ENCODE data around the gene POLR2M. TPM values are rescaled to one million over a fixed set of nuclear protein-coding genes. Genes with fewer than 3 reads are reported as not detected.
A peak's percentile ranks its signal among the peaks of the same experiment; 100 is the strongest.

Gene POLR2M
- total RNA-seq, 1 experiment from 2014 or later, result 53.9 TPM

DNA sequence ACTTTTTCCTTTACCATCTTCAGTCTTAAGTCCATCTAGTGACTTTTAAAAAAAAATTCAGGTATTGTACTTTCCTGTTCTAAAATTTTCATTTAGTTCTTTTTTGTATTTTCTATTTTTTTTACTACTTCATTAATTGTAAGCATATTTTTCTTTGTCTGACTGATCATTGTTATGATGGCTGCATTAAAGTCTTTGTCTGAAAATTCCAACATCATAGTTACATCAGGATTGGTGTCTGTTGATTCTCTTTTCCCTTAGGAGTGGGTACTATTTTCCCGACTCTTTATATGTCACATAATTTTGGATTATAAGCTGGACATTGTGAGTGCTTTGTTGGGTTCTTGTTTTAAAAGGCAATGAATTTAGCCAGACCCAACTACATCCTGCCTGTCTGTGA is 34.9 kb upstream of the POLR2M start:
- no peaks in the 10 kb centered on the region for H3K36me3 ChIP-seq (ENCODE audit: low read depth)
- no peak overlapping the region for H2AFZ ChIP-seq
- H3K4me3 ChIP-seq, result no peak overlapping the region
- no TSS peak for BruUV-seq (replicated peaks)
- H3K27me3 ChIP-seq (ENCODE audit: insufficient read depth, low read depth), result no peaks in the 10 kb centered on the region
- no peak overlapping the region for H3K27ac ChIP-seq
- H3K4me2 ChIP-seq, result no peak overlapping the region
- no peak for TF ChIP-seq CTCF (conservative IDR thresholded peaks at IDR 0.05)
- TF ChIP-seq EZH2 (IDR thresholded peaks at IDR 0.05; ENCODE audit: low read depth), result no peak
- H3K9me3 ChIP-seq (ENCODE audit: insufficient read depth, low read depth), result no peaks in the 10 kb centered on the region
- intact Hi-C loops (cut with micrococcal nuclease; ENCODE audit: unreplicated experiment), result no loop called here
- no peaks in the 10 kb centered on the region for H3K79me2 ChIP-seq (ENCODE audit: low read depth)
- DNase-seq, result no peak
- peaks cover 8% of the 10 kb centered on the region for H3F3A ChIP-seq (ENCODE audit: insufficient read depth, low read depth)
- H4K20me1 ChIP-seq (ENCODE audit: insufficient read depth), result no peaks in the 10 kb centered on the region
- peaks cover 17% of the 10 kb centered on the region for H3K4me1 ChIP-seq (replicated peaks; ENCODE audit: insufficient read depth)
- no peaks in the 10 kb centered on the region for H3K9me2 ChIP-seq (ENCODE audit: insufficient read depth)
- POLR2A ChIA-PET (ENCODE audit: unreplicated experiment), result no interaction called here
- CTCF ChIA-PET, result no interaction called here

DNA sequence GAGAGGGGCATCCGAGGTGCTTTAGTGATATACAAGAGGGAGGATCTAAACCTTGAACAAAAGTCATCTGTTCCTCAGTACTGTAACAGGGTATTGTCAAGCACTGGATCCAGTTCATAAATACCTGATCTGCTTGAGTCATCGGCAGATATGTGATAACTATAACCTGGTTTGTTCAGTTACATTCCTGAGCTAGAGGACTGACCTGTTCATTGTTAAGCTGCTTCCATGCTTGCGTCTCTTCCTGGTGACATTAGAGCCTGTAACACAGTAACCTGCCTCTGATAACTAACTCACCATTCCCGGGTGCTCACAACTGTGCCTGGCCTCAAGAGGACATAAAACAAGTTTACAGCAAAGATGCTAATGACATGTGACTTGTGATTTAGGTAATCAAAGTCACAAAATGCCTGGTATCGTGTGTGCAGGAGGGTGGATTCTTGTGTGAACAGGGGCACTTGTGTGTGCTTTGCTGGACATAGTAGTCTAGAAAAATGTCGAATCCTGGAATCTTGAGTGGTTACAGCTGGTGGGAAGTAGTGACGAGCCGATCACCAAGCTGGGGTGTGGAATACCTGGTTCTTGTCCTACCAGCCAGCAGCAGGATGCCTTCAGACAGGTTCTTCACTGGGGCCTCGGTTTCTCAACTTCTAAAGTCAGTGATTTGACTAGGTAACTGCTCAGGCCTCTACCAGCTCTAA is 30.9 kb upstream of the POLR2M start:
- Histone ChIP-seq H3K4me3 (no peak overlapping the region), H3K4me1 (replicated peaks; ENCODE audit: insufficient read depth) (peaks cover 17% of the 10 kb centered on the region), H3K79me2 (ENCODE audit: low read depth) (no peaks in the 10 kb centered on the region), H3F3A (ENCODE audit: insufficient read depth, low read depth) (peaks cover 8% of the 10 kb centered on the region), H3K36me3 (ENCODE audit: low read depth) (no peaks in the 10 kb centered on the region), H3K27me3 (ENCODE audit: insufficient read depth, low read depth) (no peaks in the 10 kb centered on the region), H3K9me2 (ENCODE audit: insufficient read depth) (no peaks in the 10 kb centered on the region), H3K4me2 (peak overlapping the region; percentile 54), H4K20me1 (ENCODE audit: insufficient read depth) (no peaks in the 10 kb centered on the region), H2AFZ (no peak overlapping the region), H3K9me3 (ENCODE audit: insufficient read depth, low read depth) (no peaks in the 10 kb centered on the region), H3K27ac (peak overlapping the region; percentile 24; the same call in 1 of the 2 replicates)
- ChIA-PET CTCF (no interaction called here), POLR2A (ENCODE audit: unreplicated experiment) (interaction anchor here (0.5 to 0.9 kb wide), 2 partner anchors 31 to 32 kb away, joined by 3 to 5 read pairs; partner anchors contain the start of gene POLR2M)
- TF ChIP-seq EZH2 (IDR thresholded peaks at IDR 0.05; ENCODE audit: low read depth) (no peak), CTCF (conservative IDR thresholded peaks at IDR 0.05) (no peak)
- no TSS peak for BruUV-seq (replicated peaks)
- DNase-seq, result peak; percentile 32 to 88
- intact Hi-C loops (cut with micrococcal nuclease; ENCODE audit: unreplicated experiment), result loop anchor here (1.0 kb wide), 1 partner anchor 31 kb away; the partner anchor contains the start of gene POLR2M

- peaks cover 17% of the 10 kb centered on the region for H3K4me1 ChIP-seq (replicated peaks; ENCODE audit: insufficient read depth)
- no TSS peak for BruUV-seq (replicated peaks)
- no peaks in the 10 kb centered on the region for H3K79me2 ChIP-seq (ENCODE audit: low read depth)
- POLR2A ChIA-PET (ENCODE audit: unreplicated experiment), result no interaction called here
- TF ChIP-seq EZH2 (IDR thresholded peaks at IDR 0.05; ENCODE audit: low read depth) (no peak), CTCF (conservative IDR thresholded peaks at IDR 0.05) (no peak)
- H3K27ac ChIP-seq, result no peak overlapping the region
- no peak for DNase-seq
- H3K9me2 ChIP-seq (ENCODE audit: insufficient read depth), result no peaks in the 10 kb centered on the region
- H3F3A ChIP-seq (ENCODE audit: insufficient read depth, low read depth), result peaks cover 8% of the 10 kb centered on the region
- H3K36me3 ChIP-seq (ENCODE audit: low read depth), result no peaks in the 10 kb centered on the region
- intact Hi-C loops (cut with micrococcal nuclease; ENCODE audit: unreplicated experiment), result no loop called here
- H3K9me3 ChIP-seq (ENCODE audit: insufficient read depth, low read depth), result no peaks in the 10 kb centered on the region
- H4K20me1 ChIP-seq (ENCODE audit: insufficient read depth), result no peaks in the 10 kb centered on the region
- H3K4me2 ChIP-seq, result no peak overlapping the region
- no peaks in the 10 kb centered on the region for H3K27me3 ChIP-seq (ENCODE audit: insufficient read depth, low read depth)
- no peak overlapping the region for H3K4me3 ChIP-seq
- no peak overlapping the region for H2AFZ ChIP-seq
- CTCF ChIA-PET, result no interaction called here
Measured at GRCh38 chr15:57676585-57676984, 29.9 kb upstream of the POLR2M start.

Data from PC-9 (cell line).